Neural cell (in vitro differentiated cells): ENCODE measurements around the gene LRRFIP2. TPM values are rescaled to one million over a fixed set of nuclear protein-coding genes. Genes with fewer than 3 reads are reported as not detected.

ENCODE experiments used
- H2AFZ ChIP-seq: fragments of 200-600, 300-800 bp; sonication (generic), shearing (Covaris generic); 2 replicates; pipeline ENCODE4 v1.6.0; 2014; ENCODE audit warnings: low read depth, mild to moderate bottlenecking, antibody characterized with exemption, low read length, moderate library complexity
- H3F3A ChIP-seq: fragments of 200-600 bp; shearing (Covaris generic); 2 replicates; pipeline ENCODE4 v1.6.1; 2016; ENCODE audit warnings: mild to moderate bottlenecking, moderate library complexity, mixed read lengths, antibody characterized with exemption, low read length; ENCODE audit not compliant: insufficient read depth, poor library complexity, severe bottlenecking
- H3K27ac ChIP-seq: fragments of 200-600, 300-800 bp; sonication (generic), shearing (Covaris generic); 2 replicates; pipeline ENCODE4 v1.5.1; 2014; ENCODE audit warnings: mild to moderate bottlenecking, low read length, moderate library complexity
- H3K27me3 ChIP-seq: fragments of 300-800, 200-600 bp; sonication (generic), shearing (Covaris generic); 2 replicates; pipeline ENCODE4 v1.6.0; 2014; ENCODE audit warnings: mild to moderate bottlenecking, low read depth, low read length, moderate library complexity; ENCODE audit not compliant: insufficient read depth
- H3K36me3 ChIP-seq: fragments of 300-800, 200-600 bp; sonication (generic), shearing (Covaris generic); 2 replicates; pipeline ENCODE4 v1.5.1; 2014; ENCODE audit warnings: mild to moderate bottlenecking, antibody characterized with exemption, low read length, moderate library complexity; ENCODE audit not compliant: insufficient read depth
- H3K4me2 ChIP-seq: fragments of 300-800, 200-600 bp; sonication (generic), shearing (Covaris generic); 2 replicates; pipeline ENCODE4 v1.6.0; 2014; ENCODE audit warnings: mild to moderate bottlenecking, low read length
- H3K4me3 ChIP-seq: fragments of 300-800, 200-600 bp; sonication (generic), shearing (Covaris generic); 2 replicates; pipeline ENCODE4 v1.5.1; 2014; ENCODE audit warnings: mild to moderate bottlenecking, low read length, moderate library complexity
- H3K79me2 ChIP-seq: fragments of 200-600 bp; shearing (Covaris generic); replicated peaks from 2 replicates; pipeline ENCODE4 v1.6.0; 2014; ENCODE audit warnings: mild to moderate bottlenecking, low read length, moderate library complexity; ENCODE audit not compliant: insufficient read depth
- H3K9ac ChIP-seq: fragments of 300-800, 200-600 bp; sonication (generic), shearing (Covaris generic); 2 replicates; pipeline ENCODE4 v1.6.1; 2016; ENCODE audit warnings: mild to moderate bottlenecking, low read length, mixed read lengths
- H3K9me2 ChIP-seq: fragments of 200-600 bp; shearing (Covaris generic); 2 replicates; pipeline ENCODE4 v1.6.1; 2016; ENCODE audit warnings: mild to moderate bottlenecking, low read length, mixed read lengths; ENCODE audit not compliant: insufficient read depth
- H3K9me3 ChIP-seq: fragments of 200-600, 300-800 bp; sonication (generic), shearing (Covaris generic); 2 replicates; pipeline ENCODE4 v1.6.1; 2016; ENCODE audit warnings: mild to moderate bottlenecking, mixed run types, low read length, moderate library complexity, mixed read lengths
- H4K20me1 ChIP-seq: fragments of 200-600 bp; shearing (Covaris generic); 2 replicates; pipeline ENCODE4 v1.6.1; 2016; ENCODE audit warnings: mild to moderate bottlenecking, mixed run types; ENCODE audit not compliant: insufficient read depth
- CTCF ChIP-seq: fragments of 450-650 bp; IDR thresholded peaks from 2 replicates; pipeline ENCODE4 v1.5.1; 2014; ENCODE audit warnings: antibody characterized with exemption, mild to moderate bottlenecking, moderate library complexity; ENCODE audit not compliant: poor library complexity, severe bottlenecking
- EP300 ChIP-seq: fragments of 450-650 bp; conservative IDR thresholded peaks from 2 replicates; pipeline ENCODE4 v1.6.1; 2014; ENCODE audit warnings: antibody characterized with exemption, mild to moderate bottlenecking, moderate library complexity; ENCODE audit not compliant: poor library complexity, severe bottlenecking
- EZH2 ChIP-seq: fragments of 200-600, 300-800 bp; shearing (Covaris generic), sonication (generic); IDR thresholded peaks from 2 replicates; pipeline ENCODE4 v1.6.1; 2014; ENCODE audit warnings: antibody characterized with exemption, low read length, borderline replicate concordance, mild to moderate bottlenecking; ENCODE audit not compliant: insufficient read depth, poor library complexity, severe bottlenecking
- MXI1 ChIP-seq: fragments of 450-650 bp; conservative IDR thresholded peaks from 2 replicates; pipeline ENCODE4 v1.6.1; 2014; ENCODE audit warnings: antibody characterized with exemption, mild to moderate bottlenecking; ENCODE audit not compliant: poor library complexity, severe bottlenecking
- POLR2AphosphoS5 ChIP-seq: IDR thresholded peaks from 2 replicates; pipeline ENCODE4 v1.6.1; 2012
- RAD21 ChIP-seq: fragments of 450-650 bp; conservative IDR thresholded peaks from 2 replicates; pipeline ENCODE4 v1.6.1; 2014; ENCODE audit warnings: antibody characterized with exemption, mild to moderate bottlenecking, moderate library complexity
- REST ChIP-seq: IDR thresholded peaks from 2 replicates; pipeline ENCODE4 v1.6.1; 2012; ENCODE audit warnings: borderline replicate concordance
- SMC3 ChIP-seq: fragments of 450-650 bp; conservative IDR thresholded peaks from 2 replicates; pipeline ENCODE4 v1.6.1; 2014; ENCODE audit warnings: antibody characterized with exemption, mild to moderate bottlenecking, moderate library complexity; ENCODE audit not compliant: poor library complexity
- TAF1 ChIP-seq: IDR thresholded peaks from 2 replicates; pipeline ENCODE4 v1.6.1; 2012; ENCODE audit warnings: low read depth
- polyA plus RNA-seq: library from polyadenylated mRNA; depleted of rRNA; stranded (reverse); fragments of >200 nt; gene quantifications from 2 replicates; pipeline ENCODE4 v1.2.3, GENCODE V29; 2014

LRRFIP2 gene
- polyA plus RNA-seq, 1 donor from 2014 or later, result 143 TPM

DNA sequence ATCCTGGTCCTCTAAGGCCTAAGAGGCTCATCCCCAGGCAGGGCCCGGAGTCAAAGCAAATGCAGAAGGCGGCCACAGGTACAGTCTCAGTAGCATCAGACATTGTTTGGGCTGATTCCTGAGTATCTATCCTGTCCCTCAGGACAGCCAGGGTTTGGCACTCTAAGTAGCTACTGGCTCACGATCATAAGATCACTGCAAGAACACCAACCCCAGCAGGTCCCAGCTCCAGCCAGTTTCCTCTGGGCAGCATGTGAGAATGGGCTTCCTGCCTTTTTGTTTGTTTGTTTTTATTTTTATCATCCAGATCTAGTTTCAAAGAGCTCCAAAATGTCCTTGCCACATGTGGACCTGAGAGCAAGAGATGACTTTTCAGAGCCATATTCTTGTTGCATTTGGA lies 32.7 kb downstream of the LRRFIP2 start:
- H4K20me1 ChIP-seq, result no peaks in the 10 kb centered on the region
- TF ChIP-seq EP300 (no peak), MXI1 (no peak), SMC3 (no peak), EZH2 (no peak), POLR2AphosphoS5 (no peak), RAD21 (no peak), TAF1 (no peak), CTCF (no peak), REST (no peak)
- peaks cover 7% of the 10 kb centered on the region for H3K36me3 ChIP-seq
- no peak overlapping the region for H3K4me2 ChIP-seq
- no peaks in the 10 kb centered on the region for H3K27me3 ChIP-seq
- H3F3A ChIP-seq, result no peaks in the 10 kb centered on the region
- H3K4me3 ChIP-seq, result no peak overlapping the region
- H3K79me2 ChIP-seq, result no peaks in the 10 kb centered on the region
- no peaks in the 10 kb centered on the region for H3K9me3 ChIP-seq
- no peak overlapping the region for H2AFZ ChIP-seq
- H3K9ac ChIP-seq, result no peak overlapping the region
- no peaks in the 10 kb centered on the region for H3K9me2 ChIP-seq
- H3K27ac ChIP-seq, result no peak overlapping the region

GRCh38 chr3:37140899-37141541 lies 33.4 kb downstream of the LRRFIP2 start:
- H3K9me3 ChIP-seq, result no peaks in the 10 kb centered on the region
- no peaks in the 10 kb centered on the region for H3K27me3 ChIP-seq
- no peaks in the 10 kb centered on the region for H4K20me1 ChIP-seq
- no peak overlapping the region for H3K4me2 ChIP-seq
- H3K9ac ChIP-seq, result no peak overlapping the region
- no peaks in the 10 kb centered on the region for H3F3A ChIP-seq
- TF ChIP-seq POLR2AphosphoS5 (no peak), REST (no peak), SMC3 (no peak), MXI1 (no peak), TAF1 (no peak), EZH2 (no peak), RAD21 (no peak), CTCF (no peak), EP300 (no peak)
- no peaks in the 10 kb centered on the region for H3K9me2 ChIP-seq
- H2AFZ ChIP-seq, result no peak overlapping the region
- H3K36me3 ChIP-seq, result peaks cover 7% of the 10 kb centered on the region
- H3K27ac ChIP-seq, result no peak overlapping the region
- H3K79me2 ChIP-seq, result no peaks in the 10 kb centered on the region
- no peak overlapping the region for H3K4me3 ChIP-seq
